GM12801 (cell line): ENCODE measurements around the gene ATP2C1.

Source experiments
- CTCF ChIP-seq: IDR thresholded peaks from one replicate; pipeline ENCODE4 v1.5.1; 2011; ENCODE audit warnings: control low read depth; ENCODE audit not compliant: insufficient read length; ENCODE audit errors: extremely low read depth

The ATP2C1 gene

GRCh38 chr3:131053043-131053859 lies 159.4 kb downstream of the ATP2C1 start:
- TF ChIP-seq CTCF = no peak
